K562 (cell line): ENCODE results near the gene ZFAND3. TPM values are rescaled to one million over a fixed set of nuclear protein-coding genes. Genes with fewer than 3 reads are reported as not detected.

Experiments
- KDM1A ChIP-seq, 2 experiments: fragments of 450-650 bp; IDR thresholded peaks; 2 replicates each; pipeline ENCODE4 v1.6.1; 2016; ENCODE audit warnings: mild to moderate bottlenecking in 2 of 2
- TBL1XR1 ChIP-seq, 2 experiments: IDR thresholded peaks; 2 replicates each; pipeline ENCODE4 v1.6.1; 2012; ENCODE audit warnings: improper control_type of control experiment in 2 of 2, low read length in 2 of 2, mild to moderate bottlenecking in 1 of 2
- ZNF146 ChIP-seq: IDR thresholded peaks from one replicate; pipeline ENCODE4 v1.6.1; 2018; ENCODE audit warnings: missing compliant biosample characterization; ENCODE audit not compliant: unreplicated experiment
- polyA plus RNA-seq, 8 experiments: library from polyadenylated mRNA; depleted of rRNA in 4 of 8; stranded (reverse) in 5 of 8; unstranded in 3 of 8; fragments of >200 nt; fragmentation: Nextera tagmentation in 2 of 8; fragmentation: Illumina TruSeq in 1 of 8; extraction: Ambion mirVana in 2 of 8; extraction: Trizol in 1 of 8; gene quantifications; 2 replicates each; pipeline versions ENCODE4 v1.2.1 to v1.2.3, GENCODE V29; 2011 to 2014; ENCODE audit warnings: inconsistent platforms in 1 of 8, missing spikeins in 1 of 8
- total RNA-seq, 7 experiments: library from RNA; depleted of rRNA in 6 of 7; stranded (reverse); fragments of >200 nt in 6 of 7; fragmentation: Illumina TruSeq in 2 of 7; extraction: Trizol in 2 of 7; gene quantifications; 2 replicates each; pipeline versions ENCODE4 v1.2.1 to v1.2.3, GENCODE V29; 2011 to 2021; ENCODE audit warnings: low replicate concordance in 1 of 7
- TF ChIP-seq, protein P1 (sequence below): fragments of 450-650 bp; IDR thresholded peaks from 2 replicates; pipeline ENCODE4 v1.6.1; 2016; ENCODE audit warnings: mild to moderate bottlenecking, moderate library complexity

The ZFAND3 gene
- total and polyA plus RNA-seq, 9 of the 15 experiments (the other 6 are each of a cell fraction or from before 2014, with no cell fraction given), result 0.81 to 26.6 (median 11.8) TPM

DNA sequence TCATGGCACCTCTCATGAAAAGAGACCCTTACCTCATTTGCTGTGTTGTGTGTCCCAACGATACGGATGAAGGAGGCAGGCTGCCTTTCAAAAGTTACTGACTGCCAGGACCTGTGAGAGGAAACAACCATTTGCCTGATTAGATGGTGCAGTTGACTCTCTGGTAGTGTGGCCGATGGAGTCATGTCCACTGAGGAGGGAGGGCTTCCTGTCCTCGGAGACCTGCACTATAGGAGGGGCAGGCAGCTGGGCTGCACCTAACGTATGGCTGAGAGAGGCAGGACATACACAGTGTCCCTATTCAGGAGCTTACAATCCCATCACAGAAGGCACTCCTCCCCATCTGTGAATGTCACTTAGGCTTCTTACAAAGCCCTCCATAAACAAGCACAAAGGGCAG, 373.0 kb downstream of the ZFAND3 start (continued):
- TF ChIP-seq, protein P1, sequence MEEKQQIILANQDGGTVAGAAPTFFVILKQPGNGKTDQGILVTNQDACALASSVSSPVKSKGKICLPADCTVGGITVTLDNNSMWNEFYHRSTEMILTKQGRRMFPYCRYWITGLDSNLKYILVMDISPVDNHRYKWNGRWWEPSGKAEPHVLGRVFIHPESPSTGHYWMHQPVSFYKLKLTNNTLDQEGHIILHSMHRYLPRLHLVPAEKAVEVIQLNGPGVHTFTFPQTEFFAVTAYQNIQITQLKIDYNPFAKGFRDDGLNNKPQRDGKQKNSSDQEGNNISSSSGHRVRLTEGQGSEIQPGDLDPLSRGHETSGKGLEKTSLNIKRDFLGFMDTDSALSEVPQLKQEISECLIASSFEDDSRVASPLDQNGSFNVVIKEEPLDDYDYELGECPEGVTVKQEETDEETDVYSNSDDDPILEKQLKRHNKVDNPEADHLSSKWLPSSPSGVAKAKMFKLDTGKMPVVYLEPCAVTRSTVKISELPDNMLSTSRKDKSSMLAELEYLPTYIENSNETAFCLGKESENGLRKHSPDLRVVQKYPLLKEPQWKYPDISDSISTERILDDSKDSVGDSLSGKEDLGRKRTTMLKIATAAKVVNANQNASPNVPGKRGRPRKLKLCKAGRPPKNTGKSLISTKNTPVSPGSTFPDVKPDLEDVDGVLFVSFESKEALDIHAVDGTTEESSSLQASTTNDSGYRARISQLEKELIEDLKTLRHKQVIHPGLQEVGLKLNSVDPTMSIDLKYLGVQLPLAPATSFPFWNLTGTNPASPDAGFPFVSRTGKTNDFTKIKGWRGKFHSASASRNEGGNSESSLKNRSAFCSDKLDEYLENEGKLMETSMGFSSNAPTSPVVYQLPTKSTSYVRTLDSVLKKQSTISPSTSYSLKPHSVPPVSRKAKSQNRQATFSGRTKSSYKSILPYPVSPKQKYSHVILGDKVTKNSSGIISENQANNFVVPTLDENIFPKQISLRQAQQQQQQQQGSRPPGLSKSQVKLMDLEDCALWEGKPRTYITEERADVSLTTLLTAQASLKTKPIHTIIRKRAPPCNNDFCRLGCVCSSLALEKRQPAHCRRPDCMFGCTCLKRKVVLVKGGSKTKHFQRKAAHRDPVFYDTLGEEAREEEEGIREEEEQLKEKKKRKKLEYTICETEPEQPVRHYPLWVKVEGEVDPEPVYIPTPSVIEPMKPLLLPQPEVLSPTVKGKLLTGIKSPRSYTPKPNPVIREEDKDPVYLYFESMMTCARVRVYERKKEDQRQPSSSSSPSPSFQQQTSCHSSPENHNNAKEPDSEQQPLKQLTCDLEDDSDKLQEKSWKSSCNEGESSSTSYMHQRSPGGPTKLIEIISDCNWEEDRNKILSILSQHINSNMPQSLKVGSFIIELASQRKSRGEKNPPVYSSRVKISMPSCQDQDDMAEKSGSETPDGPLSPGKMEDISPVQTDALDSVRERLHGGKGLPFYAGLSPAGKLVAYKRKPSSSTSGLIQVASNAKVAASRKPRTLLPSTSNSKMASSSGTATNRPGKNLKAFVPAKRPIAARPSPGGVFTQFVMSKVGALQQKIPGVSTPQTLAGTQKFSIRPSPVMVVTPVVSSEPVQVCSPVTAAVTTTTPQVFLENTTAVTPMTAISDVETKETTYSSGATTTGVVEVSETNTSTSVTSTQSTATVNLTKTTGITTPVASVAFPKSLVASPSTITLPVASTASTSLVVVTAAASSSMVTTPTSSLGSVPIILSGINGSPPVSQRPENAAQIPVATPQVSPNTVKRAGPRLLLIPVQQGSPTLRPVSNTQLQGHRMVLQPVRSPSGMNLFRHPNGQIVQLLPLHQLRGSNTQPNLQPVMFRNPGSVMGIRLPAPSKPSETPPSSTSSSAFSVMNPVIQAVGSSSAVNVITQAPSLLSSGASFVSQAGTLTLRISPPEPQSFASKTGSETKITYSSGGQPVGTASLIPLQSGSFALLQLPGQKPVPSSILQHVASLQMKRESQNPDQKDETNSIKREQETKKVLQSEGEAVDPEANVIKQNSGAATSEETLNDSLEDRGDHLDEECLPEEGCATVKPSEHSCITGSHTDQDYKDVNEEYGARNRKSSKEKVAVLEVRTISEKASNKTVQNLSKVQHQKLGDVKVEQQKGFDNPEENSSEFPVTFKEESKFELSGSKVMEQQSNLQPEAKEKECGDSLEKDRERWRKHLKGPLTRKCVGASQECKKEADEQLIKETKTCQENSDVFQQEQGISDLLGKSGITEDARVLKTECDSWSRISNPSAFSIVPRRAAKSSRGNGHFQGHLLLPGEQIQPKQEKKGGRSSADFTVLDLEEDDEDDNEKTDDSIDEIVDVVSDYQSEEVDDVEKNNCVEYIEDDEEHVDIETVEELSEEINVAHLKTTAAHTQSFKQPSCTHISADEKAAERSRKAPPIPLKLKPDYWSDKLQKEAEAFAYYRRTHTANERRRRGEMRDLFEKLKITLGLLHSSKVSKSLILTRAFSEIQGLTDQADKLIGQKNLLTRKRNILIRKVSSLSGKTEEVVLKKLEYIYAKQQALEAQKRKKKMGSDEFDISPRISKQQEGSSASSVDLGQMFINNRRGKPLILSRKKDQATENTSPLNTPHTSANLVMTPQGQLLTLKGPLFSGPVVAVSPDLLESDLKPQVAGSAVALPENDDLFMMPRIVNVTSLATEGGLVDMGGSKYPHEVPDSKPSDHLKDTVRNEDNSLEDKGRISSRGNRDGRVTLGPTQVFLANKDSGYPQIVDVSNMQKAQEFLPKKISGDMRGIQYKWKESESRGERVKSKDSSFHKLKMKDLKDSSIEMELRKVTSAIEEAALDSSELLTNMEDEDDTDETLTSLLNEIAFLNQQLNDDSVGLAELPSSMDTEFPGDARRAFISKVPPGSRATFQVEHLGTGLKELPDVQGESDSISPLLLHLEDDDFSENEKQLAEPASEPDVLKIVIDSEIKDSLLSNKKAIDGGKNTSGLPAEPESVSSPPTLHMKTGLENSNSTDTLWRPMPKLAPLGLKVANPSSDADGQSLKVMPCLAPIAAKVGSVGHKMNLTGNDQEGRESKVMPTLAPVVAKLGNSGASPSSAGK, result no peak
- TF ChIP-seq KDM1A (IDR thresholded peaks at IDR 0.05) (no peak), ZNF146 (CRISPR knock-in tag) (no peak), TBL1XR1 (IDR thresholded peaks at IDR 0.05; ENCODE audit: low read length in 2 of 2) (no peak)
